Left ventricle myocardium inferior (tissue), 1 donor: Measurements from ENCODE around the gene ELP1. TPM values are rescaled to one million over a fixed set of nuclear protein-coding genes. Genes with fewer than 3 reads are reported as not detected.

Experiments
- DNase-seq: peaks from one replicate; pipeline ENCODE4 v3.0.0-alpha.2; 2020
- H3K27ac ChIP-seq: fragments of 200-600 bp; replicated peaks from 2 replicates; pipeline ENCODE4 v1.8.0; 2021
- H3K27me3 ChIP-seq: fragments of 200-600 bp; 2 replicates; pipeline ENCODE4 v1.8.0; 2021; ENCODE audit warnings: low read depth
- H3K36me3 ChIP-seq: fragments of 200-600 bp; 2 replicates; pipeline ENCODE4 v1.8.0; 2021
- H3K4me1 ChIP-seq: fragments of 200-600 bp; 2 replicates; pipeline ENCODE4 v1.8.0; 2021
- H3K4me3 ChIP-seq: fragments of 200-600 bp; 2 replicates; pipeline ENCODE4 v1.8.0; 2021; ENCODE audit warnings: mild to moderate bottlenecking, moderate library complexity
- H3K9me3 ChIP-seq: fragments of 200-600 bp; replicated peaks from 2 replicates; pipeline ENCODE4 v1.8.0; 2021
- intact Hi-C: fragments of 100-400 bp; cut with micrococcal nuclease; formaldehyde crosslinking; loops from one replicate; pipeline ENCODE4 v1.11.0; 2022
- total RNA-seq: library from RNA; stranded (reverse); fragmentation: NEBNext Ultra II Directional; extraction: Animal tissue kit (Norgen Biotek cat#: 25700); gene quantifications from one replicate; pipeline ENCODE4 v1.2.1, GENCODE V29; 2021
- TF ChIP-seq, protein P1 (sequence below): fragments of 200-600 bp; IDR thresholded peaks from 2 replicates; pipeline ENCODE4 v1.8.0; 2021; ENCODE audit warnings: antibody characterized with exemption, mild to moderate bottlenecking, borderline replicate concordance
- donor health status: DM: no; HTN: yes; CAD: no; lungs with severe emphysema.

ELP1 gene
- total RNA-seq, 1 donor from 2014 or later = 21.4 TPM

DNA sequence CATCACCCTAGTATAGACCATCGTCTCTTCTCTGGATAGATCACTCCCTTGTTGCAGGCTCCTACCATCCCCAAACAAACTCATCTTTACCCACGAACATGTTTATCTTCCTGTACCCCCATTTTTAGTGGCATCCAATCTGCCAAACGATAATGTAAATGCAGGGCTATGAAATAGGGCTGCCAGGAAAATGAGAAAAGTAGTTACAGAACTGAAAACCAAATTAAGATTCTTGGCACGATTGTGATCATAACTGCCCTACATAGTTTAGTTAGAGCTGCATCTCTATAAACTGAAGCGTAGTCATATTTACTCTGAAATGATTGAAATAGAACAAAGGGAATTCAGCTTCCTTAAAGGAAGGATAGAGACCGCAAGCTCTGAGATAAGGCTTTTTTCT, 26.4 kb upstream of the ELP1 start:
- H3K27ac ChIP-seq = no peak overlapping the region
- H3K4me3 ChIP-seq = no peak overlapping the region
- TF ChIP-seq, protein P1, sequence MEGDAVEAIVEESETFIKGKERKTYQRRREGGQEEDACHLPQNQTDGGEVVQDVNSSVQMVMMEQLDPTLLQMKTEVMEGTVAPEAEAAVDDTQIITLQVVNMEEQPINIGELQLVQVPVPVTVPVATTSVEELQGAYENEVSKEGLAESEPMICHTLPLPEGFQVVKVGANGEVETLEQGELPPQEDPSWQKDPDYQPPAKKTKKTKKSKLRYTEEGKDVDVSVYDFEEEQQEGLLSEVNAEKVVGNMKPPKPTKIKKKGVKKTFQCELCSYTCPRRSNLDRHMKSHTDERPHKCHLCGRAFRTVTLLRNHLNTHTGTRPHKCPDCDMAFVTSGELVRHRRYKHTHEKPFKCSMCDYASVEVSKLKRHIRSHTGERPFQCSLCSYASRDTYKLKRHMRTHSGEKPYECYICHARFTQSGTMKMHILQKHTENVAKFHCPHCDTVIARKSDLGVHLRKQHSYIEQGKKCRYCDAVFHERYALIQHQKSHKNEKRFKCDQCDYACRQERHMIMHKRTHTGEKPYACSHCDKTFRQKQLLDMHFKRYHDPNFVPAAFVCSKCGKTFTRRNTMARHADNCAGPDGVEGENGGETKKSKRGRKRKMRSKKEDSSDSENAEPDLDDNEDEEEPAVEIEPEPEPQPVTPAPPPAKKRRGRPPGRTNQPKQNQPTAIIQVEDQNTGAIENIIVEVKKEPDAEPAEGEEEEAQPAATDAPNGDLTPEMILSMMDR = no peak
- no peaks in the 10 kb centered on the region for H3K27me3 ChIP-seq
- intact Hi-C loops = no loop called here
- peaks cover 5% of the 10 kb centered on the region for H3K36me3 ChIP-seq
- no peaks in the 10 kb centered on the region for H3K9me3 ChIP-seq
- peaks cover 33% of the 10 kb centered on the region for H3K4me1 ChIP-seq
- DNase-seq = no peak

DNA sequence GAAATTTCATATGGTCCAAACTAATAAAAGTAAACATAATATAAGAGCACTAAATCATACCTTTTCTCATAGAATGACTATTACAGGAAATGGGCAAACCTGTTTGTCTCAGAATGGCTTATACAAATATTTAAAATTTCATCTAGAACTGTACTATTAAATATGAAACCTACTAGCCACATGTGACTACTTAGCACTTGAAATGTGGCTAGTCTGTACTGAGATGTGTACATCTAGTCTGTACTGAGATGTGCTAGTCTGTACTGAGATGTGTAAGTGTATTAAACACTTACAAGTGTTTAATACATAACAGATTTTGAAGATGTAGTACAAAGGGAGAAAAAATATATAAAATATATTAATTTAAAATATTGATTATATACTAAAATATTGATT, 22.7 kb upstream of the ELP1 start:
- intact Hi-C loops = no loop called here
- Histone ChIP-seq H3K27ac (no peak overlapping the region), H3K4me3 (no peak overlapping the region), H3K36me3 (peaks cover 4% of the 10 kb centered on the region), H3K9me3 (no peaks in the 10 kb centered on the region), H3K27me3 (no peaks in the 10 kb centered on the region), H3K4me1 (peaks cover 34% of the 10 kb centered on the region)
- TF ChIP-seq, protein P1 = no peak
- DNase-seq = no peak

DNA sequence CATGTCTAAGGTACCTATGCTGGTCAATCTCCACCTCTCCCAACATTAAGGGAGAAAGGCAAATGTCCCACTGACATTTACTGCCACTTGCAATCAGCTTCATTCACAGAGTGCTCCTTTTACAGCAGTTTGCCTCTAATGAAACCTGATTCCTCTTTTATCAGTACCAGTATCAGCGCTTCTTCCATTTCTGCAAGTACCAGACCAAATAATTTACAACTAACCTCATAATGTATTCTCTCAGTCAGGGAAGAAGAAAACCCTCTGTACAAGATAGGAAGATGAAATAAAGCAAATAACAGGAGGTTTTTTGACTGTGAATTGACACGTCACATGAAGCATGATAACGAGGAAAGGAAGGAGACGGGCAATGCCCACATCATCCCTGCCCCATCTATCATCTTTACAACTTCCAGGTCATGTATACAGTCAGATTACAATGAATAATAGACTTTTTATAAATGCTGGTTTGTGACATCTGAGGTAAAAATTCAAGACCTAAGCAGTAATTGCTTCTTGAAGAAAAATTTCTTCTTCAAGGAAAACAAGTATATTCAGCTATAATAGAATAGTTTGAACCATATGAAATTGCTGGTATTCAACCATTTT, 22.2 kb upstream of the ELP1 start:
- DNase-seq = no peak
- peaks cover 30% of the 10 kb centered on the region for H3K4me1 ChIP-seq
- H3K36me3 ChIP-seq = peaks cover 4% of the 10 kb centered on the region
- H3K4me3 ChIP-seq = no peak overlapping the region
- intact Hi-C loops = no loop called here
- H3K9me3 ChIP-seq = no peaks in the 10 kb centered on the region
- TF ChIP-seq, protein P1 = no peak
- no peaks in the 10 kb centered on the region for H3K27me3 ChIP-seq
- peak overlapping the region; percentile 45 for H3K27ac ChIP-seq

- peaks cover 36% of the 10 kb centered on the region for H3K4me1 ChIP-seq
- no peak overlapping the region for H3K4me3 ChIP-seq
- H3K36me3 ChIP-seq = peaks cover 4% of the 10 kb centered on the region
- TF ChIP-seq, protein P1 = peak; percentile 76
- no peaks in the 10 kb centered on the region for H3K27me3 ChIP-seq
- no peaks in the 10 kb centered on the region for H3K9me3 ChIP-seq
- intact Hi-C loops = no loop called here
- no peak for DNase-seq
- H3K27ac ChIP-seq = peak overlapping the region; percentile 68
Measured at GRCh38 chr9:108953983-108954574, 20.2 kb upstream of the ELP1 start.

DNA sequence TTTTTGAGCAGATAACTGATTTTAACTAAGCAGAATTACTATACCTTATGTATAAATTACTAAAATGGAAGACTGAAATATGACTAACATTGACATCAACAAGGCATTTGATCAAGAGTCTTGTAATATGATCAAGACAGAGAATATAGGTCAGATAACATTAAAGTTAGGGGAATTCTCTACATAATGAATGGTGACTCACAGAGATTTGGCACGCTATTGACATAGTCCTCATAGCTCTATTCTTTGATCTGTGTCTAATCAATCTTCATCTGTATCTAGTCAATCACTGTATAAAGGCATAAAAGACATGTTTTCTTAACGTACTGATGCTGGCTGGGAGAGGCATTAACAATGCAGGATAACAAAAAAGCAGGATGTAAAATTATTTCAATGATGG, 17.7 kb upstream of the ELP1 start:
- intact Hi-C loops = no loop called here
- TF ChIP-seq, protein P1 = no peak

More for the DNA sequence above, 17.7 kb upstream of the ELP1 start:
- Histone ChIP-seq H3K4me3 (no peak overlapping the region), H3K27me3 (no peaks in the 10 kb centered on the region), H3K36me3 (peaks cover 12% of the 10 kb centered on the region), H3K9me3 (no peaks in the 10 kb centered on the region), H3K4me1 (peaks cover 37% of the 10 kb centered on the region), H3K27ac (no peak overlapping the region)
- DNase-seq = no peak
